Measurements from ENCODE around the gene USHBP1. TPM values are rescaled to one million over a fixed set of nuclear protein-coding genes. Genes with fewer than 3 reads are reported as not detected.

Gene USHBP1
- total and polyA plus RNA-seq, 2 donors (not counting 1 experiment from before 2014, with no cell fraction given) = 0.39 TPM; not detected in 1

DNA sequence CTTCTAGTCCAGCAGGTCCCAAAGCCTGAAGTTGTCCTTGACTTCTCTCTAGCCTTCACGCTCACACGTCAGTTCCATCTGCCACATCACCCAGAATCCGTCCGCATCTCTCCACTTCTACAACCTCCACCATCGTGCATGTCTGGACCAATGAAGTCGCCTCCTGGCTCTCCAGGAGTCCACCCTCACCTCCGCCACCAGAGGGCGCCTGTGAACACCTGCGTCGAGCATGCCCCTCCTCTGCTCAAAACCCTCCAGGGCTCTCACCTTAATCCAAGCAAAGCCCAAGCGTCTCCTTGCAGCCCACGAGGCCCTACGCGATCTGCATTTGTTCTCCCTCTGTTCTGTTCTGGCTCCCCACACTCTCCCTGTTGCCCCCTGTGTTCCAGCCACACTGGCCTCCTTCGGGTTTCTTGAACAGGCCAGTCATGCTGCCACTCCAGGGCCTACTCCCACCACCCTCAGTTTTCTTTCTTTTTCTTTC, 3.7 kb downstream of the USHBP1 start:
- Histone ChIP-seq H3K4me1 (ENCODE audit: control insufficient read depth in 2 of 2, insufficient read depth in 2 of 2, low read length in 2 of 2) (peaks cover 0 to 10% of the 10 kb centered on the region in 2 donors), H3K79me2 (ENCODE audit: control insufficient read depth, insufficient read depth, low read length) (no peaks in the 10 kb centered on the region), H3K27me3 (replicated peaks in 1 of 4; ENCODE audit: control extremely low read depth in 1 of 4, control insufficient read depth in 3 of 4, insufficient read depth in 4 of 4, low read length in 3 of 4) (no peaks in the 10 kb centered on the region), H3K4me2 (replicated peaks; ENCODE audit: low read depth, low read length, poor library complexity, severe bottlenecking) (no peak overlapping the region), H2AFZ (ENCODE audit: insufficient read depth, low read depth, low read length, poor library complexity, severe bottlenecking) (no peak overlapping the region), H3K27ac (ENCODE audit: low read length in 2 of 2) (no peak overlapping the region), H3K4me3 (ENCODE audit: control extremely low read depth in 1 of 5, extremely low read depth in 1 of 5, insufficient read depth in 1 of 5, low read depth in 2 of 5, low read length in 4 of 5) (no peak overlapping the region), H3K36me3 (replicated peaks in 1 of 2; ENCODE audit: control extremely low read depth in 1 of 2, control insufficient read depth in 1 of 2, extremely low read depth in 1 of 2, insufficient read depth in 2 of 2, low read length in 1 of 2) (no peaks in the 10 kb centered on the region), H3K9me3 (ENCODE audit: control extremely low read depth in 1 of 3, control insufficient read depth in 2 of 3, insufficient read depth in 1 of 3, low read length in 2 of 3) (peaks cover 0 to 20% (median 6%) of the 10 kb centered on the region in 3 donors), H3K9ac (ENCODE audit: low read length) (no peak overlapping the region), H4K20me1 (ENCODE audit: control insufficient read depth, insufficient read depth, low read length, poor library complexity, severe bottlenecking) (no peaks in the 10 kb centered on the region)
- no peaks in the 10 kb centered on the region for H3K9me3 Mint-ChIP-seq (ENCODE audit: insufficient read depth)
- peaks cover 10% of the 10 kb centered on the region for H3K4me1 Mint-ChIP-seq
- ChIA-PET CTCF (interaction anchor here (0.7 to 4.8 kb wide), 15 partner anchors 10 to 844 kb away, joined by 3 to 46 read pairs (median 6); partner anchors contain the start of genes ABHD8, ANKLE1, MRPL34 and MYO9B), POLR2A (interaction anchor here (0.6 to 1.3 kb wide), 3 partner anchors 46 to 548 kb away, joined by 5 to 6 read pairs (median 5); partner anchors contain the start of gene USE1)
- H3K27me3 Mint-ChIP-seq = no peaks in the 10 kb centered on the region
- ATAC-seq (ENCODE audit: low read depth) = peak; percentile 99
- 29% methylated on average over 14 of the region's 15 CpGs for WGBS (ENCODE audit: insufficient coverage)
- DNase-seq = peak; percentile 89
- H3K4me3 Mint-ChIP-seq = no peak overlapping the region
- intact Hi-C loops (cut with micrococcal nuclease) = loop anchor here (1.0 kb wide), 4 partner anchors 15 to 194 kb away; no protein-coding TSS in a partner anchor
- H3K27ac Mint-ChIP-seq = no peak overlapping the region
- TF ChIP-seq EZH2 (IDR thresholded peaks at IDR 0.05; ENCODE audit: borderline replicate concordance, insufficient read depth, low read depth, low read length, poor library complexity, severe bottlenecking) = no peak
- TF ChIP-seq, protein P1, sequence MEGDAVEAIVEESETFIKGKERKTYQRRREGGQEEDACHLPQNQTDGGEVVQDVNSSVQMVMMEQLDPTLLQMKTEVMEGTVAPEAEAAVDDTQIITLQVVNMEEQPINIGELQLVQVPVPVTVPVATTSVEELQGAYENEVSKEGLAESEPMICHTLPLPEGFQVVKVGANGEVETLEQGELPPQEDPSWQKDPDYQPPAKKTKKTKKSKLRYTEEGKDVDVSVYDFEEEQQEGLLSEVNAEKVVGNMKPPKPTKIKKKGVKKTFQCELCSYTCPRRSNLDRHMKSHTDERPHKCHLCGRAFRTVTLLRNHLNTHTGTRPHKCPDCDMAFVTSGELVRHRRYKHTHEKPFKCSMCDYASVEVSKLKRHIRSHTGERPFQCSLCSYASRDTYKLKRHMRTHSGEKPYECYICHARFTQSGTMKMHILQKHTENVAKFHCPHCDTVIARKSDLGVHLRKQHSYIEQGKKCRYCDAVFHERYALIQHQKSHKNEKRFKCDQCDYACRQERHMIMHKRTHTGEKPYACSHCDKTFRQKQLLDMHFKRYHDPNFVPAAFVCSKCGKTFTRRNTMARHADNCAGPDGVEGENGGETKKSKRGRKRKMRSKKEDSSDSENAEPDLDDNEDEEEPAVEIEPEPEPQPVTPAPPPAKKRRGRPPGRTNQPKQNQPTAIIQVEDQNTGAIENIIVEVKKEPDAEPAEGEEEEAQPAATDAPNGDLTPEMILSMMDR (IDR thresholded peaks at IDR 0.05) = peak; percentile 91

- TF ChIP-seq EZH2 (IDR thresholded peaks at IDR 0.05; ENCODE audit: borderline replicate concordance, insufficient read depth, low read depth, low read length, poor library complexity, severe bottlenecking) = no peak
- TF ChIP-seq, protein P1 (IDR thresholded peaks at IDR 0.05) = no peak
- Histone ChIP-seq H3K79me2 (ENCODE audit: control insufficient read depth, insufficient read depth, low read length) (no peaks in the 10 kb centered on the region), H3K4me3 (ENCODE audit: control extremely low read depth in 1 of 5, extremely low read depth in 1 of 5, insufficient read depth in 1 of 5, low read depth in 2 of 5, low read length in 4 of 5) (no peak overlapping the region), H3K9me3 (ENCODE audit: control extremely low read depth in 1 of 3, control insufficient read depth in 2 of 3, insufficient read depth in 1 of 3, low read length in 2 of 3) (peaks cover 0 to 20% (median 6%) of the 10 kb centered on the region in 3 donors), H3K36me3 (replicated peaks in 1 of 2; ENCODE audit: control extremely low read depth in 1 of 2, control insufficient read depth in 1 of 2, extremely low read depth in 1 of 2, insufficient read depth in 2 of 2, low read length in 1 of 2) (no peaks in the 10 kb centered on the region), H3K4me1 (ENCODE audit: control insufficient read depth in 2 of 2, insufficient read depth in 2 of 2, low read length in 2 of 2) (peaks cover 0 to 10% of the 10 kb centered on the region in 2 donors), H3K4me2 (replicated peaks; ENCODE audit: low read depth, low read length, poor library complexity, severe bottlenecking) (no peak overlapping the region), H3K27ac (ENCODE audit: low read length in 2 of 2) (no peak overlapping the region), H4K20me1 (ENCODE audit: control insufficient read depth, insufficient read depth, low read length, poor library complexity, severe bottlenecking) (no peaks in the 10 kb centered on the region), H2AFZ (ENCODE audit: insufficient read depth, low read depth, low read length, poor library complexity, severe bottlenecking) (no peak overlapping the region), H3K27me3 (replicated peaks in 1 of 4; ENCODE audit: control extremely low read depth in 1 of 4, control insufficient read depth in 3 of 4, insufficient read depth in 4 of 4, low read length in 3 of 4) (no peaks in the 10 kb centered on the region), H3K9ac (ENCODE audit: low read length) (no peak overlapping the region)
- H3K9me3 Mint-ChIP-seq (ENCODE audit: insufficient read depth) = no peaks in the 10 kb centered on the region
- H3K27ac Mint-ChIP-seq = no peak overlapping the region
- DNase-seq (no peak), ATAC-seq (ENCODE audit: low read depth) (no peak)
- no peaks in the 10 kb centered on the region for H3K27me3 Mint-ChIP-seq
- H3K4me3 Mint-ChIP-seq = no peak overlapping the region
- POLR2A ChIA-PET = interaction anchor here (1.3 kb wide), 1 partner anchor 45 kb away, joined by 5 read pairs; the partner anchor contains the start of gene USE1
- CTCF ChIA-PET = interaction anchor here (0.7 to 4.8 kb wide), 16 partner anchors 8 to 184 kb away, joined by 3 to 46 read pairs (median 6); partner anchors contain the start of genes ANKLE1, BABAM1, MRPL34 and MYO9B
- peaks cover 10% of the 10 kb centered on the region for H3K4me1 Mint-ChIP-seq
- intact Hi-C loops (cut with micrococcal nuclease) = loop anchor here (1.0 kb wide), 1 partner anchor 14 kb away; no protein-coding TSS in a partner anchor
- no CpG with 5 or more reads among the region's 1 CpG for WGBS (ENCODE audit: insufficient coverage)
Measured at GRCh38 chr19:17259934-17260333, 4.6 kb downstream of the USHBP1 start.

All from B cell (primary cell).